GM19372 (cell line): Measurements from ENCODE around the gene EBNA1BP2.
"Not testable (repeated sequence)": the region's sequence is repeated elsewhere in the genome, so short reads cannot be mapped to it uniquely, and the experiment has no call there.

Source experiments
- ATAC-seq: cut with Tn5 transposase; IDR thresholded peaks from one replicate; pipeline ENCODE4 v1.9.1; 2021; ENCODE audit warnings: mild to moderate bottlenecking, low read depth, moderate library complexity; ENCODE audit not compliant: unreplicated experiment

The EBNA1BP2 gene

GRCh38 chr1:43171876-43172526, at the start of gene EBNA1BP2, which contains the start of gene CFAP57:
TSS of gene EBNA1BP2 (minus strand) at chr1:43172290. CDS start at chr1:43172118, 172 bp downstream.
TSS of gene CFAP57 (plus strand) at chr1:43172330. CDS start at chr1:43172754, 424 bp downstream.
- ATAC-seq = peak; percentile 93

DNA sequence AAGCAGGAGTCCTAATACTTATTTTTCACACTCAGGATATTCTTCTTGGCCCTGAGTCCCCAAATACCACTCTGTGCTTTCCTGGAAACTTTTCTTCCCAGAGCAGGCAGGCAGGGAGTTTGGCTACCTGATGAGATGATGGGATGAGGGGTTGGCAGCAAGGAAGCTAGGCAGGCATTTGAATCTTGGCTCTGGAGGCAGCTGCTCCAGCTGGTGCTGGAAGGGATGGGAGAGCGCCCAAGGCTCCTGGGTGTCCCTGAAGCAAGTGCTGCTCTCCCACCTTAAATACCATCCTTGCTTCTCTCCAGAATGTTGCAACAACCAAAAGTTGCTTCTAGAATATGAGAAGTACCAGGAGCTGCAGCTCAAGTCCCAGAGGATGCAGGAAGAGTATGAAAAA, 49.7 kb upstream of the EBNA1BP2 start:
- no peak for ATAC-seq

DNA sequence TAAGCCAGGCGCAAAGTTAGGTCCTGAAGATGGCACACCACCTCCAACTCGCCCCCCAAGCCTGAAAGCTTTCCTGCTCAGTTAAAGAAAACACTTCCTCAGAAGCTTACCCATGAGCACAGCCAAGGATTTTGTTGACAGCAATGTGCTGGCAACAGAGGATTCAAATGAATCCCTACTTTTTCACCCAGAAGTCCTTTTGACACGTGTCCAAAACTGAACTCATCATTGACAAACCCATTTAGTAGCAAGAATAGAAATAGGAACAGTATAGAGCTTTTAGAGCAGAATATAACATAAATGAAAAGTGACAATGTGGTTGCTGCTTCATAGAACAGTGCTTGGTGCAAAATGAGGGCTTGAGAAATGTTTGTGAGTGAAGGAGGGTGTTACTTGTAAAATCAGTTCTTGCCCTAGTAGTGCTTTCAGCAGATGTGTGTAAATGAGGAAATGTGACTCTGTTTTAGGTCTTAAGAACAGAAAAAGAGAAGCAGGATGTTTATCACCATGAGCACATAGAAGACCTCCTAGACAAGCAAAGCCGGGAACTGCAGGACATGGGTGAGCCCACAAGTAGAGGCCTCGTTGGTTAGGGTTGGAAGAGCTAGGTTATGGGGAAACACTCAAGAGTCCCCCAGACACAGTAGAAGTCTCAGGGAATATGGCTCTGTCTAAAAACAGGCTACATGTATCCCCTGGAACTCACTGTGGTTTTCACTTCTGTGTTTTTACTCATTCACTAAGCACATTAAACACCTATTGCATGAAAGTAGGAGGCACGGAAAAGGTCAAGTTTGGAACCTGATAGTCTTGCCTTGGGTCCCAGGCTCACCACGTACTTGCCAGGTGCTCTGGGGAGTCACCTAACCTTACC, 49.1 kb upstream of the EBNA1BP2 start:
- peak; percentile 76 for ATAC-seq

- no peak for ATAC-seq
Observed at GRCh38 chr1:43217747-43218146, 45.7 kb upstream of the EBNA1BP2 start.

DNA sequence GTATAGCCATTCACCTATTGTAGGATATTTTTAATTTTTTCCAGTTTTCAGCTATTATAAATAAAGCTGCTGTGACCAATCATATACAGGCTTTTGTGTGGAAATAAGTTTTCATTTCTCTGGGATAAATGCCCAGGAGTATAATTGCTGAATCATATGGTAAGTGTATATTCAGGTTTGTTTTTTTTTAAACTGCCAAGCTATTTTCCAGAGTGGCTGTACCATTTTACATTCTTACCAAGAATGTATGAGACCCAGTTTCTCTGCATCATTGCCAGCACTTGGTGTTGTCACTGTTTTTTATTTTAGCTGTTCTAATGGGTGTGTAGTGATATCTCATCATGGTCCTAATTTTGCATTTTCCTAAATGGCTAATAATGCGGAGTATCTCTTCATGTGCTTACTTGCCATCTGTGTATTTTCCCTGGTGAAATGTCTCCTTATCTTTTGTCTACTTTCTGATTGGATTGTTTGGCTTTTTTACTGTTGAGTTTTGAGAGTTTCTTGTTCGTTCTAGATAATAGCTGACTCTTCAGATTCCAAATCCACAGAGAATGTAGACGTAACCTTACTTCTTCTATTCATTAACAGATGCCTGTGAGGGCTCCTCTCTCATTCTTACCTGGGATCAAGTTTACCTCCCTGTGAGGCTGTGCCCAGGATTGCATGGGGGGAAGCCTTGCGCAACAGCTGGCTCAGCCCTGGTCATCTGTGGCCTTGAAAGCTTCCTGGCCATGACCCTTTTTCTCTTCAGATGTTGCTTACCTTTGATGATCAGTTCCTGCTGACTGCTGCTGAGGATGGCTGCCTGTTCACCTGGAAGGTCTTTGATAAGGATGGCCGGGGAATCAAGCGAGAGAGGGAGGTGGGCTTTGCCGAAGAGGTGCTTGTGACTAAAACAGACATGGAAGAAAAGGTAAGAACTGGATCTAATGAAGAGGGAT, 42.7 kb upstream of the EBNA1BP2 start:
- ATAC-seq = no peak

- not testable (repeated sequence) for ATAC-seq
Observed at GRCh38 chr1:43208277-43208676, 36.2 kb upstream of the EBNA1BP2 start.

- no peak for ATAC-seq
Observed at GRCh38 chr1:43207229-43207853, 35.3 kb upstream of the EBNA1BP2 start.

DNA sequence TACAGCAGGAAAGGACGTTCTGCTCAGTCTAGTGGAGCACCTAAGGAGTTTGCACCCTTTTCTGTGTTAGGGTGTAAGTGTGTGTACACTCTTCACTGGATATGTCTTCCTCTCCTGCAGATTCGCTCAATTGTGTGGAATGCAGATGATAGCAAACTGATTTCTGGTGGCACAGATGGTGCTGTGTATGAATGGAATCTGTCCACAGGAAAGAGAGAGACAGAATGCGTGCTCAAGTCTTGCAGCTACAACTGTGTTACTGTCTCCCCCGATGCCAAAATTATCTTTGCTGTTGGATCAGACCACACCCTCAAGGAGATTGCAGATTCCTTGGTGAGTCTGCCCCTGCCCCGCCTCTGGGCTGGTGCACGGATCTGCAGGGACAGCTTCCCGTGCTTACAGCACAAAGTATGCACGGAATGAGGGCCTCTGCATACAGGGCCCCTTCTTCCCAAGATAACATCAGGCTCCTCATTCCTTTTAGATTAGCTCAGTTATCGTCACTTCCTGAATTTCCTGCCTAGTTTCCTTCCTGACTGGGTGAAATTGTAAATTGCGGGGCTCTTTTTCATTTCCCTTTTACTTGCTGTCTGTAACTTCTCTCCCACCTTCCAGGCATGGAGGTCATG, 34.6 kb upstream of the EBNA1BP2 start:
- ATAC-seq = no peak

- no peak for ATAC-seq
Observed at GRCh38 chr1:43205671-43206070, 33.6 kb upstream of the EBNA1BP2 start.

GRCh38 chr1:43204394-43204793, 32.3 kb upstream of the EBNA1BP2 start:
- no peak for ATAC-seq

DNA sequence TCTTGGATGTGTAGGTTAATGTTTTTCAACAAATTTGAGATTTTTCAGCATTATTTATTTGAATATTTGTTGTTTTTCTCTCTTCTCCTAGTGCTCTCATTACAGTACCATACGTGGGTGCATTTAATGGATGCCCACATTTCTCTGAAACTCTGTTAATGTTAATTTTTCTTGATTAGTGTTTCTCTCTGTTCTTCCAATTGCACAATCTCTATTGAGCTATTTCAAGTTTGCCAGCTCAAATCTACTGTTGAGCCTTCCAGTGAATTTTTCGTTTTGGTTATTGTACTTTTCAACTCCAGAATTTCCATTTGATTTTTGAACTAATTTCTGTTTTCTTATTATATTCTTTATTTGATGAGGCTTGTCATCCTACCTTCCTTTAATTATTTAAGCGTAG, 31.8 kb upstream of the EBNA1BP2 start:
- no peak for ATAC-seq

DNA sequence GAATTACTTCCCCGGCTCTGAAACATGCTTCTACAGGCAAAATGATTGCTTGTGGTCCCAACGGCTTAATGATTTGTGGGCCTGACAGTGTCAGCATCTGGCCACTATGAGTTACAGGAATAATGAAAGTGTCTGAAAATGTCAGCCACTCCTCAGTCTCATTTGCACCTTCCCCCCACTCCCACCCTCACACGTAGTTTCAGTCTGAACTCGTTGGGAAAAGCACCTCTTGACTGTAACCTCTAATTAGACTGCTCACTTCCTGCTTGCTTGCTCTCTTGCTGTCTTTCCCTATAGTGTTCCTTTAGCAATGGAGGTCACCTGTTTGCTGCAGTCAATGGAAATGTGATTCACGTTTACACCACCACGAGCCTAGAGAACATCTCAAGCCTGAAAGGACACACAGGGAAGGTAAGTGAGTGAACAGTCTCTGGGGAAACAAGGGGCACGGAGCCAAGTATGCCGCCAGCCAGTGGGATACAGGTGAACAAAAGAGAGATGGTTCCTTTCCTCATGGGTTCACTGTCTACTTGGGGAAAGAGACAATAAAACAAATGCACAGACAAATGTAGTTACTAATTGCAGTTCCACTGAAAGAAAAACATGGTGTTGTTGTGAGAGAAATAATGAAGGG, 27.1 kb upstream of the EBNA1BP2 start:
- ATAC-seq = no peak

DNA sequence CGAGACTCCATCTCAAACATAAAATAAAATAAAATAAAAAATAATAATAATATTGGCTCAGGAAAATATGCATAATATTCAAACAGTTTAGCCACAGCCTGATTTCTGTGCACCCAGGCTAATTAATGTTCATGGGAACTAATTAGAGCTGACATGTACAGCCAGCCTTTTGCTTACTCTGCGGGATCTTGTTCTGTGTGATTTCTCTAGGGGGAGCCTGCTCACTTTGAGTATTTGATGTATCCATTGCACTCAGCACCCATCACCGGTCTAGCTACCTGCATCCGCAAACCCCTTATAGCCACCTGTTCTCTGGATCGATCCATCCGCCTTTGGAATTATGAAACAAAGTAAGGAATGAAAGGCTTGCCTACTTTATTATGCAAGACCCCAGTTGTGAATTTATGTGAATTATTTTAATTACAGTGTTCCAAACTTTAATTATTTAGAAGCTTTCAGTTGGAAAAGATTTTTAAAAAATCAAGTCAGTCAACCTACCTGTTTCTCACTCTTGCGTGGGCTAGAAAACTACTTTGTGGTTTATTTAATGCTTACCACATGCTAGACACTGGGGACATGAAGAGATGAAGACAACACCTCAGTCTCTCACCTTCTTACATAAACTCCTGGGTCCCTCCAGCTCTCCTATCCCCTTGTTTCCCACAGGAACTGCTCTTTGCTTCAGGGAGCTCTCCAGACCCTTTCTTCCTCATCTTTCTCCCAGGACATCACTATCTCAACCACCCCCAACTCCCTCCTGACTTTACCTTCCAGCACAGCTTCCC, 25.4 kb upstream of the EBNA1BP2 start:
- ATAC-seq = no peak

GRCh38 chr1:43194509-43194908, 22.4 kb upstream of the EBNA1BP2 start:
- ATAC-seq = no peak

- ATAC-seq = no peak
Observed at GRCh38 chr1:43188106-43188505, 16.0 kb upstream of the EBNA1BP2 start.

GRCh38 chr1:43184995-43185394, 12.9 kb upstream of the EBNA1BP2 start:
- ATAC-seq = no peak

DNA sequence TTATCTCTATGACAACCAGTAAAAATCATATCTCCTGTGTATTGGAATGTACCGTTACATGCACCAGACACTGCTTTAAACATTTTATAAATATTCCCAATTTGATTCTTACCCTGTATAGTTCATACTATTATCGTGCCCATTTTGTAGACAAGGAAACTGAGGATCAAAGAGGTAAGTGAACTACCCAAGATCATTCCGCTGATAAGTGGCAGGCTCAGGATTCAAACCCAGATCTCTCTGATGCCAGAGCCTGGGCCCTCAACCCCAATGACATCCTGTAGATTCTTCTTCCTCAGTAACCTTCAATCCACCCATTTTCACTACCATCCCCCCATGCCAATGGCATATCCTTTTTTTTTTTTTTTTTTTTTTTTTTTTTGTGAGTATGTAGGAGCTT, 12.3 kb upstream of the EBNA1BP2 start:
- ATAC-seq = no peak

GRCh38 chr1:43177691-43178090, 5.6 kb upstream of the EBNA1BP2 start:
- no peak for ATAC-seq

DNA sequence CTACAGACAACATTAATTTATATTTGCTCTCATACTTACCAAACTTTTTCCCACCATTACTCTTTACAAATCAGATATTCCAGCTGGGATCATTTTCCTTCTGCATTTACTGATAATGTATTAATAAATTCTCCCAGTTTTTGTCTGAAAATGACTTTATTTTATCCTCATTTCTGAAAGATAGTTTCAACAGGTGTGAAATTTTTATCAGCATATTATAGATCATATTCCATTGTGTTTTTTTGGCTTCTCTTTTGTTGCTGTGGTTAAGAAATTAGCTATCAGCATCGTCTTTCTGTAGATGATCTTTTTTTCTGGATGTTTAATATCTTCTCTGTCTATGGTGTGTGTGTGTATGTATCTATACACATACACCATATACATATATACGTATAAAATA, 2.8 kb upstream of the EBNA1BP2 start:
- no peak for ATAC-seq
